Measurements from ENCODE around the gene DUSP15. TPM values are rescaled to one million over a fixed set of nuclear protein-coding genes. Genes with fewer than 3 reads are reported as not detected.

DUSP15 gene
- total RNA-seq, 1 donor from 2014 or later, result 0.80 TPM

DNA sequence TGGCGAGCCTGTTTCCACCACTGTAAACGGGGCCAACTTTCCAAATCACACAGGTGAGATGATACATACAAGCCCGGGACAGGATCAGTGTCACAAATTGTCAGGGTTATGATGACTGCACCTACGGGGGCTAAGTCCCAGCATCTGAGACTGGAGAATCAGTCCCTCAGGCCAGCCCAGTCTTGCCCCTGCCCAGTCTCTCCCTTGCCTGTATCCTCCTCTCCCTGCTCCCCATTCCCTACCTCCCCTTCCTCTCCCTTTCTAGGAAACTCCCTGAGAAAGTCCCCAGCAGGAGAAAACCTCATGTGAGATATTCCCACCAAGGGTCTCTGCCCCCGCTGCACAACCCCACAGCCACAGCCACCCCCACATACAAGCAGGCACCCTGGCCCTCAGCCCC, 26.4 kb downstream of the DUSP15 start:
- ATAC-seq, result no peak
- H3K27me3 ChIP-seq (ENCODE audit: low read depth), result no peaks in the 10 kb centered on the region
- H3K4me3 ChIP-seq, result peak overlapping the region; percentile 35
- H3K9me3 ChIP-seq, result no peaks in the 10 kb centered on the region
- intact Hi-C loops (cut with DNase I), result no loop called here
- H3K4me1 ChIP-seq, result peaks cover 9% of the 10 kb centered on the region
- H3K36me3 ChIP-seq, result no peaks in the 10 kb centered on the region
- H3K27ac ChIP-seq, result peak overlapping the region; percentile 34
- DNase-seq, result no peak
- TF ChIP-seq, protein P1, sequence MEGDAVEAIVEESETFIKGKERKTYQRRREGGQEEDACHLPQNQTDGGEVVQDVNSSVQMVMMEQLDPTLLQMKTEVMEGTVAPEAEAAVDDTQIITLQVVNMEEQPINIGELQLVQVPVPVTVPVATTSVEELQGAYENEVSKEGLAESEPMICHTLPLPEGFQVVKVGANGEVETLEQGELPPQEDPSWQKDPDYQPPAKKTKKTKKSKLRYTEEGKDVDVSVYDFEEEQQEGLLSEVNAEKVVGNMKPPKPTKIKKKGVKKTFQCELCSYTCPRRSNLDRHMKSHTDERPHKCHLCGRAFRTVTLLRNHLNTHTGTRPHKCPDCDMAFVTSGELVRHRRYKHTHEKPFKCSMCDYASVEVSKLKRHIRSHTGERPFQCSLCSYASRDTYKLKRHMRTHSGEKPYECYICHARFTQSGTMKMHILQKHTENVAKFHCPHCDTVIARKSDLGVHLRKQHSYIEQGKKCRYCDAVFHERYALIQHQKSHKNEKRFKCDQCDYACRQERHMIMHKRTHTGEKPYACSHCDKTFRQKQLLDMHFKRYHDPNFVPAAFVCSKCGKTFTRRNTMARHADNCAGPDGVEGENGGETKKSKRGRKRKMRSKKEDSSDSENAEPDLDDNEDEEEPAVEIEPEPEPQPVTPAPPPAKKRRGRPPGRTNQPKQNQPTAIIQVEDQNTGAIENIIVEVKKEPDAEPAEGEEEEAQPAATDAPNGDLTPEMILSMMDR (IDR thresholded peaks at IDR 0.05), result no peak

- TF ChIP-seq, protein P1 (IDR thresholded peaks at IDR 0.05), result no peak
- Histone ChIP-seq H3K27ac (peak overlapping the region; percentile 34), H3K27me3 (ENCODE audit: low read depth) (no peaks in the 10 kb centered on the region), H3K9me3 (no peaks in the 10 kb centered on the region), H3K4me1 (peaks cover 11% of the 10 kb centered on the region), H3K4me3 (peak overlapping the region; percentile 35), H3K36me3 (no peaks in the 10 kb centered on the region)
- no peak for ATAC-seq
- DNase-seq, result no peak
- intact Hi-C loops (cut with DNase I), result no loop called here
Measured at GRCh38 chr20:31843288-31843687, 27.0 kb downstream of the DUSP15 start.

DNA sequence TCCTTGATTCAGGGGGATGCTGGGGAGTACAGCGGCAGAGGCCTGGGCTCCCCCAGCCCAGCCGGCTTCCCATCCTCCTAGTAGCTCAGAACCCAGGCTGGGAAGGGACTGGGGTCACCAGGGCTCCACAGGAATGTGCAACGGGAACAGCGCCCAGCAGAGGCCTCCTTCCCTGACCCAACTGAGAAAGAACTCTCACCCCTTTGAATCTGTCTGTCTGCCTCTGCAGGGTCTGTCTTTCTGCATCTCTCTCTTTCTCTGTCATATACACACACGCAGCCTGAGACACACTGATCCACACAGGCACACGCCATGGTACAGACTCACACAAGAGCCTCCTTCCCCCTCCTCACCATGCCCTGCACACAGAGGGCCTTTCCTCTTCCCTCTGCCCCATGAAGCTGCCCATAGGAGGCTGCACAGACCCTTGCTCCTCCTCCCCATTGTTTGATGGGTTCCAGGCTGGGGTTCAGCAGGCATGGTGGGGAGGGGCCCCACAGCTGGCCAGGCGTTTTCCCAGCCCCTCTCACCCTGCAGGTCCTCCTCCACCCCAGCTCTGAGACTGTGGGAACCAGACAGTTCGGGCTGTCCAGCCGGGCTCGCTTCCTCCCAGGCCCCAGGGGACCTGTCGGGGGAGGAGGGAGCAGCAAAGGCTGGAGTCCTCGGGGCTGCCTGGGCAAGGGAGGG, 27.7 kb downstream of the DUSP15 start:
- no peak for DNase-seq
- H3K36me3 ChIP-seq, result no peaks in the 10 kb centered on the region
- H3K9me3 ChIP-seq, result no peaks in the 10 kb centered on the region
- peak overlapping the region; percentile 48 for H3K27ac ChIP-seq
- no peak overlapping the region for H3K4me3 ChIP-seq
- TF ChIP-seq, protein P1 (IDR thresholded peaks at IDR 0.05), result no peak
- H3K4me1 ChIP-seq, result peaks cover 18% of the 10 kb centered on the region
- no peaks in the 10 kb centered on the region for H3K27me3 ChIP-seq (ENCODE audit: low read depth)
- peak in 1 of 2 donors; percentile 17 for ATAC-seq
- intact Hi-C loops (cut with DNase I), result no loop called here

- intact Hi-C loops (cut with DNase I), result no loop called here
Measured at GRCh38 chr20:31841928-31842327, 28.4 kb downstream of the DUSP15 start.

DNA sequence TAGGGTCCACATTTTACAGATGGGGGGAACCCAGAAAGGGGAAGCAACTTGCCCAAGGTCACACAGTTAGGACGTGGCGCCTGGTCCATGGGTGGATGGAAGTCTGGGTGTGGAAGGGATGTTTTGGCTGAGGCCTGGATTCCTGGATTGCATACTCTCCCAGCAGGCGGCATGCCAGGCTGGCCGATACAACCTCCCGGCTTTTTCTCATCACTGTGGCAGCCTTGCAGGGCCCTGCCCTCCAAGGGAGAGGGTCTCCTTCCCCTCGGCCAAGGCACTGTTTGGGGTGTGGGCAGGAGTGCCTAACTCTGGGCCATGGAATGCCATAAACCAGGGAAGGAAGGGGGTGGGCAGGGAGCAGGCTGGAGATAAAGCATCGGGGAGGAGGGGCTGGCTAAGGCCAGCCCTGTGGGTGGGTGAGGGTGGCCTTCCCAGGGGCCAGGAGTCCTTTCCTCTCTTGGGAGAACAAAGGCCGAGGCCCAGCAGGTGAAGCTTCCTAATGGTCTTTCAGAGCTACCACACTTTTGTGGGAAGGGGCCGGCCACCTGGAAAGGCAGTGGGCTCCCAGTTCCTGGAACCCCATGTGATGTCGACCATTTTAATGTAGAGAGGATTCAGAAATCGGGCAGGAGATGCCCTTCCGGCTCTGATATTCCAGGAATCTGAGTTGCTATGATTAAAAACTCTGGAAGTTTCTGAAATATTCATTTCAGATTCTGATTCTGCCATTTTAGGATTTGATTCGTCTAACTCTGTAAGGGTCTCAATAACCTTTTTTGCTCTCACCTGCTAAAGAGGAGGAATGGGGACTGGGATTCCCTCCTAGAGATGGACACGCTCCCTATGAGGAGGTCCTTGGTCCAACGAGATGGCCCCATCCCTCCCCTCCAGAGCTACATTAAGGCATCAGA, 29.2 kb downstream of the DUSP15 start:
- TF ChIP-seq, protein P1 (IDR thresholded peaks at IDR 0.05), result no peak
- Histone ChIP-seq H3K36me3 (no peaks in the 10 kb centered on the region), H3K4me3 (no peak overlapping the region), H3K27ac (peak overlapping the region; percentile 48), H3K4me1 (peaks cover 33% of the 10 kb centered on the region), H3K9me3 (no peaks in the 10 kb centered on the region), H3K27me3 (ENCODE audit: low read depth) (no peaks in the 10 kb centered on the region)
- DNase-seq (no peak), ATAC-seq (no peak)
- intact Hi-C loops (cut with DNase I), result no loop called here

More at GRCh38 chr20:31841928-31842327, 28.4 kb downstream of the DUSP15 start:
- ATAC-seq (no peak), DNase-seq (no peak)
- Histone ChIP-seq H3K27ac (peak overlapping the region; percentile 48), H3K4me3 (no peak overlapping the region), H3K9me3 (no peaks in the 10 kb centered on the region), H3K4me1 (peaks cover 25% of the 10 kb centered on the region), H3K36me3 (no peaks in the 10 kb centered on the region), H3K27me3 (ENCODE audit: low read depth) (no peaks in the 10 kb centered on the region)
- TF ChIP-seq, protein P1 (IDR thresholded peaks at IDR 0.05), result no peak
